Osteocyte (in vitro differentiated cells): ENCODE results near the gene TMEM41B. TPM values are rescaled to one million over a fixed set of nuclear protein-coding genes. Genes with fewer than 3 reads are reported as not detected.

ENCODE experiments used
- DNase-seq: peaks from one replicate; pipeline ENCODE4 v3.0.0; 2021; ENCODE audit warnings: mixed read lengths; ENCODE audit not compliant: unreplicated experiment; ENCODE audit errors: extremely low spot score
- H3K27ac Mint-ChIP-seq: one replicate; pipeline ENCODE4 v1.8.0; 2021; ENCODE audit warnings: mild to moderate bottlenecking, mixed read lengths; ENCODE audit not compliant: unreplicated experiment
- H3K27me3 Mint-ChIP-seq: one replicate; pipeline ENCODE4 v1.8.0; 2021; ENCODE audit warnings: mixed read lengths; ENCODE audit not compliant: unreplicated experiment
- H3K36me3 Mint-ChIP-seq: one replicate; pipeline ENCODE4 v1.8.0; 2021; ENCODE audit warnings: mixed read lengths; ENCODE audit not compliant: unreplicated experiment
- H3K4me1 Mint-ChIP-seq: one replicate; pipeline ENCODE4 v1.8.0; 2021; ENCODE audit warnings: mixed read lengths; ENCODE audit not compliant: unreplicated experiment
- H3K4me3 Mint-ChIP-seq: one replicate; pipeline ENCODE4 v1.8.0; 2021; ENCODE audit warnings: mild to moderate bottlenecking, moderate library complexity, mixed read lengths; ENCODE audit not compliant: unreplicated experiment
- H3K9me3 Mint-ChIP-seq: one replicate; pipeline ENCODE4 v1.8.0; 2021; ENCODE audit warnings: mixed read lengths; ENCODE audit not compliant: unreplicated experiment
- CTCF ChIP-seq: fragments of 200-600 bp; sonication (generic); IDR thresholded peaks from 2 replicates; pipeline ENCODE4 v1.5.0; 2021; ENCODE audit warnings: antibody characterized with exemption, mild to moderate bottlenecking, moderate library complexity
- total RNA-seq: library from RNA; stranded (reverse); gene quantifications from 2 replicates; pipeline ENCODE4 v1.2.1, GENCODE V29; 2021

TMEM41B gene
- total RNA-seq, 1 donor from 2014 or later: 32.3 TPM

GRCh38 chr11:9293646-9294045 is 20.7 kb downstream of the TMEM41B start:
- H3K27ac Mint-ChIP-seq: no peak overlapping the region
- no peak for TF ChIP-seq CTCF
- no peaks in the 10 kb centered on the region for H3K4me1 Mint-ChIP-seq
- no peaks in the 10 kb centered on the region for H3K27me3 Mint-ChIP-seq
- H3K36me3 Mint-ChIP-seq: peaks cover 14% of the 10 kb centered on the region
- no peak overlapping the region for H3K4me3 Mint-ChIP-seq
- H3K9me3 Mint-ChIP-seq: no peaks in the 10 kb centered on the region
- DNase-seq: peak; percentile 51

- Mint-ChIP-seq H3K4me3 (no peak overlapping the region), H3K4me1 (peaks cover 8% of the 10 kb centered on the region), H3K27ac (no peak overlapping the region), H3K27me3 (no peaks in the 10 kb centered on the region), H3K36me3 (peaks cover 12% of the 10 kb centered on the region), H3K9me3 (no peaks in the 10 kb centered on the region)
- TF ChIP-seq CTCF: no peak
- DNase-seq: peak; percentile 11
These were observed 28.4 kb downstream of the TMEM41B start for GRCh38 chr11:9285850-9286587.

GRCh38 chr11:9280655-9281301 is 33.6 kb downstream of the TMEM41B start:
- peak; percentile 63 for DNase-seq
- peaks cover 7% of the 10 kb centered on the region for H3K36me3 Mint-ChIP-seq
- H3K27me3 Mint-ChIP-seq: no peaks in the 10 kb centered on the region
- no peak for TF ChIP-seq CTCF
- H3K27ac Mint-ChIP-seq: peak overlapping the region; percentile 88
- H3K4me3 Mint-ChIP-seq: peak overlapping the region; percentile 50
- H3K4me1 Mint-ChIP-seq: peaks cover 19% of the 10 kb centered on the region
- H3K9me3 Mint-ChIP-seq: no peaks in the 10 kb centered on the region

- no peak overlapping the region for H3K4me3 Mint-ChIP-seq
- TF ChIP-seq CTCF: no peak
- H3K9me3 Mint-ChIP-seq: no peaks in the 10 kb centered on the region
- H3K27me3 Mint-ChIP-seq: no peaks in the 10 kb centered on the region
- no peaks in the 10 kb centered on the region for H3K36me3 Mint-ChIP-seq
- DNase-seq: peak; percentile 49
- no peak overlapping the region for H3K27ac Mint-ChIP-seq
- H3K4me1 Mint-ChIP-seq: peaks cover 15% of the 10 kb centered on the region
These were observed 37.2 kb downstream of the TMEM41B start for GRCh38 chr11:9277176-9277575.

DNA sequence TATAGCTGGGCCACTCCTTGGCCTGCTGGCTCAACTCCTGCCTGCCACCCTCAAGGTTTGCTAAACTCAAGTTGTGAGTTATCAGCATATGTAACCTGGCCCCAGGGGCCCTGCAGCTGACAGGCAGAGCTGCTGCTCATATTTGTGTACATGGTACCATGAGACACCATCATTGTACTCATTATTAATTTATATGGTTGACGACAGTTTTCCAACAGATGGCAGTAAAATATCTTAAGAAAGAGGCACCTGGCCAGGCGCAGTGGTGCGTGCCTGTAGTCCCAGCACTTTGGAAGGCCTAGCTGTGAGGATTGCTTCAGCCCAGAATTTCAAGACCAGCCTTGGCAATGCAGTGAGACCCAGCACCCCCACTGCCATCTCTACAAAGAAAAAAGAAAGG is 37.8 kb downstream of the TMEM41B start:
- no peaks in the 10 kb centered on the region for H3K36me3 Mint-ChIP-seq
- H3K27ac Mint-ChIP-seq: no peak overlapping the region
- H3K9me3 Mint-ChIP-seq: no peaks in the 10 kb centered on the region
- no peak for TF ChIP-seq CTCF
- DNase-seq: peak; percentile 51
- H3K4me3 Mint-ChIP-seq: no peak overlapping the region
- H3K4me1 Mint-ChIP-seq: peaks cover 15% of the 10 kb centered on the region
- no peaks in the 10 kb centered on the region for H3K27me3 Mint-ChIP-seq
